ENCODE results near the gene SPX. TPM values are rescaled to one million over a fixed set of nuclear protein-coding genes. Genes with fewer than 3 reads are reported as not detected.

The SPX gene
- total RNA-seq, 2 donors from 2014 or later, result 5.6 to 8.3 TPM

- H3K9me3 ChIP-seq, result no peaks in the 10 kb centered on the region
- no peaks in the 10 kb centered on the region for H3K27me3 ChIP-seq
- no peaks in the 10 kb centered on the region for H3K4me1 ChIP-seq
- H3K27ac ChIP-seq, result no peak overlapping the region
- no peaks in the 10 kb centered on the region for H3K36me3 ChIP-seq
- DNase-seq (ENCODE audit: low spot score), result no peak
- TF ChIP-seq CTCF (IDR thresholded peaks at IDR 0.05), result no peak
- H3K4me3 ChIP-seq, result no peak overlapping the region
Measured at GRCh38 chr12:21580748-21581516, 54.8 kb downstream of the SPX start.

Other genes with a start within 250 kb of the SPX start
- gene SLCO1A2, start 191.4 kb upstream of the SPX start, total RNA-seq, result not detected
- not detected for gene IAPP, start 153.4 kb upstream of the SPX start, total RNA-seq
- 10 to 100 TPM in 1 of 2 donors, 1 to 10 TPM in 1; 8.8 to 18.2 TPM for gene PYROXD1, start 88.6 kb upstream of the SPX start, total RNA-seq
- gene RECQL, start 24.7 kb upstream of the SPX start, total RNA-seq, result 10 to 100 TPM; 17.8 to 20.0 TPM
- 10 to 100 TPM; 15.5 to 16.9 TPM for gene GOLT1B, start 24.5 kb upstream of the SPX start, total RNA-seq
- not detected for gene GYS2, start 78.6 kb downstream of the SPX start, total RNA-seq
- 1,000 to 10,000 TPM in 1 of 2 donors, 100 to 1,000 TPM in 1; 727 to 1,254 TPM for gene LDHB, start 131.5 kb downstream of the SPX start, total RNA-seq
- gene KCNJ8, start 248.4 kb downstream of the SPX start, total RNA-seq, result 10 to 100 TPM; 25.4 to 37.1 TPM

Data from right atrium auricular region (tissue), 2 donors.